ENCODE results near the gene ZNF587B. TPM values are rescaled to one million over a fixed set of nuclear protein-coding genes. Genes with fewer than 3 reads are reported as not detected.
"Not testable (repeated sequence)": the region's sequence is repeated elsewhere in the genome, so short reads cannot be mapped to it uniquely, and the experiment has no call there.

ZNF587B gene
- total RNA-seq, 1 donor from 2014 or later, result 6.9 TPM

- peaks cover 6% of the 10 kb centered on the region for H3K36me3 Mint-ChIP-seq (ENCODE audit: low read depth)
- no peak for DNase-seq (ENCODE audit: low spot score)
- no peak overlapping the region for H3K27ac Mint-ChIP-seq (ENCODE audit: unreplicated experiment)
- H3K4me3 Mint-ChIP-seq (ENCODE audit: unreplicated experiment), result no peak overlapping the region
- no peaks in the 10 kb centered on the region for H3K27me3 Mint-ChIP-seq (ENCODE audit: low read depth)
- TF ChIP-seq, protein P1, sequence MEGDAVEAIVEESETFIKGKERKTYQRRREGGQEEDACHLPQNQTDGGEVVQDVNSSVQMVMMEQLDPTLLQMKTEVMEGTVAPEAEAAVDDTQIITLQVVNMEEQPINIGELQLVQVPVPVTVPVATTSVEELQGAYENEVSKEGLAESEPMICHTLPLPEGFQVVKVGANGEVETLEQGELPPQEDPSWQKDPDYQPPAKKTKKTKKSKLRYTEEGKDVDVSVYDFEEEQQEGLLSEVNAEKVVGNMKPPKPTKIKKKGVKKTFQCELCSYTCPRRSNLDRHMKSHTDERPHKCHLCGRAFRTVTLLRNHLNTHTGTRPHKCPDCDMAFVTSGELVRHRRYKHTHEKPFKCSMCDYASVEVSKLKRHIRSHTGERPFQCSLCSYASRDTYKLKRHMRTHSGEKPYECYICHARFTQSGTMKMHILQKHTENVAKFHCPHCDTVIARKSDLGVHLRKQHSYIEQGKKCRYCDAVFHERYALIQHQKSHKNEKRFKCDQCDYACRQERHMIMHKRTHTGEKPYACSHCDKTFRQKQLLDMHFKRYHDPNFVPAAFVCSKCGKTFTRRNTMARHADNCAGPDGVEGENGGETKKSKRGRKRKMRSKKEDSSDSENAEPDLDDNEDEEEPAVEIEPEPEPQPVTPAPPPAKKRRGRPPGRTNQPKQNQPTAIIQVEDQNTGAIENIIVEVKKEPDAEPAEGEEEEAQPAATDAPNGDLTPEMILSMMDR (IDR thresholded peaks at IDR 0.05), result no peak
- no peaks in the 10 kb centered on the region for H3K9me3 Mint-ChIP-seq (ENCODE audit: low read depth)
- H3K4me1 Mint-ChIP-seq (ENCODE audit: low read depth), result peaks cover 44% of the 10 kb centered on the region
Measured at GRCh38 chr19:57816652-57817051, 13.4 kb upstream of the ZNF587B start.

DNA sequence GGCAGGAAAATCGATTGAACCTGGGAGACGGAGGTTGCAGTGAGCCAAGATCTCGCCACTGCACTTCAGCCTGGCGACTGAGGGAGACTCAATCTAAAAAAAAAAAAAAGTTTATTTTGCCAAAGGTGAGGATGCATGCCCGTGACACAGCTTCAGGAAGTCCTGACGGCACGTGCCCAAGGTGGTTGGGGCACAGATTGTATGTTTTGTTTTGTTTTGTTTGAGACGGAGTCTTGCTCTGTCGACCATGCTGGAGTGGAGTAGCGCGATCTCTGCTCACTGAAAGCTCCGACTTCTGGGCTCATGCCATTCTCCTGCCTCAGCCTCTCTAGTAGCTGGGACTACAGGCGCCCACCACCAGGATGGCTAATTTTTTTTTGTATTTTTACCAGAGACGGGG lies 12.1 kb upstream of the ZNF587B start:
- H3K4me3 Mint-ChIP-seq (ENCODE audit: unreplicated experiment), result no peak overlapping the region
- DNase-seq (ENCODE audit: low spot score), result no peak
- peaks cover 46% of the 10 kb centered on the region for H3K4me1 Mint-ChIP-seq (ENCODE audit: low read depth)
- TF ChIP-seq, protein P1 (IDR thresholded peaks at IDR 0.05), result no peak
- H3K27ac Mint-ChIP-seq (ENCODE audit: unreplicated experiment), result no peak overlapping the region
- no peaks in the 10 kb centered on the region for H3K27me3 Mint-ChIP-seq (ENCODE audit: low read depth)
- peaks cover 6% of the 10 kb centered on the region for H3K36me3 Mint-ChIP-seq (ENCODE audit: low read depth)
- H3K9me3 Mint-ChIP-seq (ENCODE audit: low read depth), result no peaks in the 10 kb centered on the region

DNA sequence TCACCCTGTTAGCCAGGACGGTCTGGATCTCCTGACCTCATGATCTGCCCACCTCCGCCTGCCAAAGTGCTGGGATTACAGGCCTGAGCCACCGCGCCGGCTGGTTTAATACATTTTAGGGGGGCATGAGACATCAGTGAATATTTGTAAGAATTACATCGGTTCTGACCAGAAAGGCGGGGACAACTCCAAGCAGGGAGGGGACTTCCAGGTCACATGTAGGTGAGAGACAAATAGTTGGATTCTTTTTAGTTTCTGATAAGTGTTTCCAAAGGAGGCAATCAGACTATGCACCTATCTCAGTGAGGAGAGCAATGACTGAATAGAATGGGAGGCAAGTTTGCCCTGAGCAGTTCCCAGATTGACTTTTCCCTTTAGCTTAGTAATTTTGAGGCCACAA lies 11.7 kb upstream of the ZNF587B start:
- Mint-ChIP-seq H3K4me3 (ENCODE audit: unreplicated experiment) (peak overlapping the region; percentile 23), H3K36me3 (ENCODE audit: low read depth) (peaks cover 6% of the 10 kb centered on the region), H3K4me1 (ENCODE audit: low read depth) (peaks cover 45% of the 10 kb centered on the region), H3K27ac (ENCODE audit: unreplicated experiment) (peak overlapping the region; percentile 96), H3K9me3 (ENCODE audit: low read depth) (no peaks in the 10 kb centered on the region), H3K27me3 (ENCODE audit: low read depth) (no peaks in the 10 kb centered on the region)
- DNase-seq (ENCODE audit: low spot score), result no peak
- TF ChIP-seq, protein P1 (IDR thresholded peaks at IDR 0.05), result no peak

GRCh38 chr19:57819475-57820148 lies 10.5 kb upstream of the ZNF587B start:
- Mint-ChIP-seq H3K36me3 (ENCODE audit: low read depth) (peaks cover 8% of the 10 kb centered on the region), H3K27me3 (ENCODE audit: low read depth) (no peaks in the 10 kb centered on the region), H3K4me1 (ENCODE audit: low read depth) (peaks cover 43% of the 10 kb centered on the region), H3K9me3 (ENCODE audit: low read depth) (no peaks in the 10 kb centered on the region), H3K4me3 (ENCODE audit: unreplicated experiment) (peak overlapping the region; percentile 90), H3K27ac (ENCODE audit: unreplicated experiment) (peak overlapping the region; percentile 96)
- DNase-seq (ENCODE audit: low spot score), result no peak
- TF ChIP-seq, protein P1 (IDR thresholded peaks at IDR 0.05), result peak; percentile 62

- Mint-ChIP-seq H3K27me3 (ENCODE audit: low read depth) (no peaks in the 10 kb centered on the region), H3K27ac (ENCODE audit: unreplicated experiment) (peak overlapping the region; percentile 96), H3K4me1 (ENCODE audit: low read depth) (peaks cover 39% of the 10 kb centered on the region), H3K9me3 (ENCODE audit: low read depth) (no peaks in the 10 kb centered on the region), H3K4me3 (ENCODE audit: unreplicated experiment) (peak overlapping the region; percentile 90), H3K36me3 (ENCODE audit: low read depth) (peaks cover 8% of the 10 kb centered on the region)
- DNase-seq (ENCODE audit: low spot score), result no peak
- TF ChIP-seq, protein P1 (IDR thresholded peaks at IDR 0.05), result no peak
Measured at GRCh38 chr19:57820599-57820998, 9.5 kb upstream of the ZNF587B start.

DNA sequence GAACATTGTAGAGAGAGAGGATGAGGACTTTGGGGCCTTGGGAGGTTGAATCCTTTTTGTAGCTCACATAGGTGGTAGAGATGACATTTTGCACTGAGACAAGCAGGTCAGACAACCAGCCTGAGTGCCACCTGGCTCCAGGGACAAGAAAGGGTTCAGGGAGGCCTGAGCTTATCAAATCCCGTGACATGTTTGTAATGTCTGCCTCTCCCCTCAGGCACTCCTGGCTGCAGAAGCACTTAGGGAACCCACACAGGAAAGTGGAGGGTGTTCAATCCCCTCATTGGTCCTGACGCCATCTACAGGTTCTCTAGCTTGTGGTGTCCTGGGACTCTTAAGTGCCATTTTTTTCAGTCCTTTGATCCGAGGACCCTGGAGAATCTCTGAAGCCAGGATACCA lies 9.0 kb upstream of the ZNF587B start:
- H3K9me3 Mint-ChIP-seq (ENCODE audit: low read depth); H3K36me3 Mint-ChIP-seq (ENCODE audit: low read depth); DNase-seq (ENCODE audit: low spot score); H3K27me3 Mint-ChIP-seq (ENCODE audit: low read depth): not testable (repeated sequence)
- Mint-ChIP-seq H3K4me3 (ENCODE audit: unreplicated experiment) (peak overlapping the region; percentile 90), H3K4me1 (ENCODE audit: low read depth) (peaks cover 39% of the 10 kb centered on the region), H3K27ac (ENCODE audit: unreplicated experiment) (peak overlapping the region; percentile 96)

DNA sequence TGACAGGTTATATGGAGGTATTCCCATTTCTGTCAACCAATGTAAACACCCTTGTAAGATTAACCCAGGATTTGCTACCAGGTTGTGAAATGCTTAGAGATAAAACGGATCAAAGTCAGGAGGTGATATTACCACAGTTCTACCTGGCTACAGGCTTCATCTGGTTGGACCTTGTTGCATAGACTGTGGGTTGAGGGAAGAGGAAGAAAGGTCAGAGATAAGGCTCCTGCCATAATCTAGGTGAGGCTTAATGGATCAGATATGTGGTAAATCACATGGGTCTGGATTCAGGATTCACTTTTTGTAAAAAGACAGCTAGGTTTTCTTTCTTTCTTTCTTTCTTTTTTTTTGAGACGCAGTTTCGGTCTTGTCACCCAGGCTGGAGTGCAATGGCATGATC lies 8.6 kb upstream of the ZNF587B start:
- H3K4me1 Mint-ChIP-seq (ENCODE audit: low read depth), result peaks cover 39% of the 10 kb centered on the region
- not testable (repeated sequence) for H3K27me3 Mint-ChIP-seq (ENCODE audit: low read depth); DNase-seq (ENCODE audit: low spot score); H3K9me3 Mint-ChIP-seq (ENCODE audit: low read depth); H3K27ac Mint-ChIP-seq (ENCODE audit: unreplicated experiment); H3K4me3 Mint-ChIP-seq (ENCODE audit: unreplicated experiment); H3K36me3 Mint-ChIP-seq (ENCODE audit: low read depth)

DNA sequence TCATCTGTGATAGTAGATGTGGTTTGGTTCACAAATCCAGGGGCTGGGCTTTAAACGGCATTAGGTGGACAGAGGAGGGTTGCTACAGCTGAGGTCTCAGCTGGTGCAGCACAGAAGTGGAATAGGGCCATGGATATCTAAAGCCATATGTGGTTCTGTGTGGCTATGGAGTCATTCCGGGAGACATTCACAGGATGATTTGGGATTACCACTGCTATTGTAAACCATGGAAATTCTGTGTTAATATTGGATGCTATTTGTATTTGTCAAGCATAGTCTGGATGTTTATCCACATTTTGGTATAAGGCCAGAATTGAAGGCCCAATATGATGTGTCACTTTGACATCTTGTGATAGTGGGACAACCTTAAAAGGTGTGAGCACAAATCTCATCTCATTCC lies 6.9 kb upstream of the ZNF587B start:
- H3K9me3 Mint-ChIP-seq (ENCODE audit: low read depth); H3K27ac Mint-ChIP-seq (ENCODE audit: unreplicated experiment); H3K4me3 Mint-ChIP-seq (ENCODE audit: unreplicated experiment); H3K27me3 Mint-ChIP-seq (ENCODE audit: low read depth); DNase-seq (ENCODE audit: low spot score): not testable (repeated sequence)
- peaks cover 13% of the 10 kb centered on the region for H3K36me3 Mint-ChIP-seq (ENCODE audit: low read depth)
- peaks cover 39% of the 10 kb centered on the region for H3K4me1 Mint-ChIP-seq (ENCODE audit: low read depth)
